ENCODE results near the gene CXXC5.

DNA sequence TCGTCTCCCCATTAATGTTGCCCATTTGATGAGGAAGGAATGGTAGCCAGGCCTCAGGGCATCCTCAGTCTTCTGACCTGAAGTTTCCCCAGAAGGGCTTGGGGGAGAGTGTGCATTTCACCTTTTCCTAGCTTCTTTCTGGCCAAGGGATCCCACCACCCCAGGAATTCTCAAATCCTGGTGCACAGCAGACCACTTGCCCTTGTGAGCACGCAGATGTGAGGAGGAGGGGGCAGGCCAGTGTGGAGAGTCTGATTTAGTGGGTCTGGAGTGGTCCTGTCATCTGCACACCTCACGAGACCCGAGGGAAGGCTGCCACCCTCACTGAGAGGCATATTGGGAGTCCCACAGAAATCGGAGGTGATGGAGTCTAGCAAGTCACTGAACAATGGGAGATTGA is 64.3 kb downstream of the CXXC5 start:
- TF ChIP-seq POLR2A (IDR thresholded peaks at IDR 0.05): no peak
- TF ChIP-seq, protein P1, sequence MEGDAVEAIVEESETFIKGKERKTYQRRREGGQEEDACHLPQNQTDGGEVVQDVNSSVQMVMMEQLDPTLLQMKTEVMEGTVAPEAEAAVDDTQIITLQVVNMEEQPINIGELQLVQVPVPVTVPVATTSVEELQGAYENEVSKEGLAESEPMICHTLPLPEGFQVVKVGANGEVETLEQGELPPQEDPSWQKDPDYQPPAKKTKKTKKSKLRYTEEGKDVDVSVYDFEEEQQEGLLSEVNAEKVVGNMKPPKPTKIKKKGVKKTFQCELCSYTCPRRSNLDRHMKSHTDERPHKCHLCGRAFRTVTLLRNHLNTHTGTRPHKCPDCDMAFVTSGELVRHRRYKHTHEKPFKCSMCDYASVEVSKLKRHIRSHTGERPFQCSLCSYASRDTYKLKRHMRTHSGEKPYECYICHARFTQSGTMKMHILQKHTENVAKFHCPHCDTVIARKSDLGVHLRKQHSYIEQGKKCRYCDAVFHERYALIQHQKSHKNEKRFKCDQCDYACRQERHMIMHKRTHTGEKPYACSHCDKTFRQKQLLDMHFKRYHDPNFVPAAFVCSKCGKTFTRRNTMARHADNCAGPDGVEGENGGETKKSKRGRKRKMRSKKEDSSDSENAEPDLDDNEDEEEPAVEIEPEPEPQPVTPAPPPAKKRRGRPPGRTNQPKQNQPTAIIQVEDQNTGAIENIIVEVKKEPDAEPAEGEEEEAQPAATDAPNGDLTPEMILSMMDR (IDR thresholded peaks at IDR 0.05): no peak

Measured in right lobe of liver (tissue), 4 donors.